ENCODE data around the gene TMEM92.
"Not testable (repeated sequence)": the region's sequence is repeated elsewhere in the genome, so short reads cannot be mapped to it uniquely, and the experiment has no call there.

TMEM92 gene

DNA sequence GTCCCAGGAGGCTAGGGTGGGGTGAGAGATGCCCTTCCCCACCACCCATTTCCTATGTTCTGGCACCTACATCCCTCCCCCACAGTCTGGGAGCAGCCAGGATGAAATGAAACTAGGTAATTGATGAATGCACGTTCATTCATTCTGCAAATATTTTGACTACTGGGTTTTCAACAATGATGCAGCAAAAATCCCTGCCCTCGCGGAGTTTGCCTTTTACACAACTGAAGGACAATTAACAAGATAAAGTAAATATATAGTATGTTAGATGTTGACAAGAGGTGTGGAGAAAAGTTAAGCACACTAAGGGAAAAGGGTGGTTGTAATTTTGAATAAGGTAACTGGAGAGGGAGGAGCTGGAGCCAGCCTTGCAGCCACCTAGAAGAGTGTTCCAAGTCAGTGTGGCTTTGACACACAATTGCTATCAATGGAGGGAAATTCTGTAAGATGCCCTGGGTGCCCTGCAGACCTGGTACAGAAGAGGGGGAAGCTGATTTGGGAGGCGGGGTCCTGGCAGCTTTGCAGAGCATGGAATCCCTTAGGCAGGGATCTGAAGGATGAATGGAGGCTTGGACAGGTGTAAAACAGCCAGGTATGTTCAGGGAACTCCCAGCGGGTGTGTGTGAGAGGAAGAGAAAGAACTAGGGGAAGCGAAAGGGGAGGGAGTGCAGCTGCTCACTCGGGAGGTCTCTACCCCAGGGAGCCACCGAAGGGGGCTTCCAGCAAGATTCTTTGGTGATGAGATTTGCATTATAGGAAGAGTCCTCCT, 2.5 kb downstream of the TMEM92 start:
- peak in 1 of 3 experiments; percentile 38 for DNase-seq

DNA sequence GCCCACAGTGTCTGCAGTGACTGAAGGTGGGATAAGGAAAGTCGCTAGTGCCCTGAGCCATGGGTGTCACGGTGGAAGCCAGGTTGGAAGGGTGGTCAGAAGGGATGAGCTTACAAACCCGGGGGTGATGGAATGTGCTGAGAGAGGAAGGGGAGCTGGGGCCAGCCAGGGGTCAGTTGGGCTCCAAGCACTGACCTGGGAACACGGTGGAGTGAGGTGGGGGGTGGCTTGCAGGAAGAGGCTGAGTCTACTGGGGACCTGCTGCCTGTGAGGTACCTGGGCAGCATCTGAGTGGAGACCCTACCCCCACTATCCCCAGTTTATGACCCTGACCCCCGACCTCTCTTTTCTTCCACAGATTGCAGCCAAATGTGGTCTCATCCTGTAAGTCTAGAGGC, 3.1 kb downstream of the TMEM92 start:
- no peak for DNase-seq

DNA sequence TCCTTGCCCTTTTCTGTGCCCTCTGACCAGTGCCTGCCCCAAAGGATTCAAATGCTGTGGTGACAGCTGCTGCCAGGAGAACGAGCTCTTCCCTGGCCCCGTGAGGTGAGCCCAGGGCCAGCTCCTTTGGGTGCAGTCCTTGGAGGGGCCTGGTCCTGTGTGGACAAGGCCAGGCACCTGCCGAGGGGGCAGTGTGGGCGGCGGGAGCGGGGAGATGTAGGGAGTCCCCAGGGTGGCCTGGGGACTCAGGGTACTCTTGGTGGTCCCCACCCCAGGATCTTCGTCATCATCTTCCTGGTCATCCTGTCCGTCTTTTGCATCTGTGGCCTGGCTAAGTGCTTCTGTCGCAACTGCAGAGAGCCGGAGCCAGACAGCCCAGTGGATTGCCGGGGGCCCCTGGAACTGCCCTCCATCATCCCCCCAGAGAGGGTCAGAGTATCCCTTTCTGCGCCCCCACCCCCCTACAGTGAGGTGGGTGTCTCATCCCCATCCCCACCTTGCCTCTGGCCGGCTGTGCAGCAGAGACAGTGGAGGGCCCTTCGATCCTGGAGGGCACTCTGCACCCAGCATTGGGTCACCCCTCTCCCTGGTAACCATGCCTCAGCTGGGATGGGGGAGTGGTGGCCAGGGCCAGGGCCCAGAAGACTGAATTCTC, 4.4 kb downstream of the TMEM92 start:
- no peak for DNase-seq

DNA sequence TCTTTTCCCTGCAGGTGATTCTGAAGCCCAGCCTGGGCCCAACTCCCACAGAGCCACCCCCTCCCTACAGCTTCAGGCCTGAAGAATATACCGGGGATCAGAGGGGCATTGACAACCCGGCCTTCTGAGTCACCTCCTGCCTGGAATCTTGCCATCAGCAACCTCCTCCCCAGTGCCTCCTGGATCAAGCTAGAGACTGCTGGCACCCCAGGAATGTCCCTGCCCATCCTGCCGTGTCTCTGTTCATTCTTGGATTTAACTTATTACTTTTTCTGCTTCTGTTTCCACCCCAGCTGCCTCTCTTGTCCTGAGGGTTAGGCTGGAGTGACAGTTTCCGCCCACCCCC, 4.9 kb downstream of the TMEM92 start:
- DNase-seq, result no peak

DNA sequence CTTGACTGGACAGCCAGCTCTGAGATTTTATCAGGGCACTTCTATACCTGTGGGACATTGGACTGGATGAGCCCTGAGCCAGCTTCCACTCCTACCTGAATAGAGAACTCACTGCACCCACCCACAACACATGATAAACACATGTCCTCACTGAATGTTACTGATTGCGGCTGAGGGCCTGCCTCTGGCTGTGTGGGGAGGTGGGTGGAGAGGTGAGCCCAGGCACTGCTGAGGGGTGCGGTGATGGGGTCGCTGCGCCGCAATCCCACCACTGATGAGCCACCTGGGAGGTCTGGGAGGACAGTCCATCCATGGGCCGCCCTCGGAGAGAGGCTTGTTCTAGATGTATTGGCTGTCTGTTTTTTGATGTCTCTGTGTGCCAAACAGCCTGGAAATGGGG, 5.4 kb downstream of the TMEM92 start:
- DNase-seq, result no peak

DNA sequence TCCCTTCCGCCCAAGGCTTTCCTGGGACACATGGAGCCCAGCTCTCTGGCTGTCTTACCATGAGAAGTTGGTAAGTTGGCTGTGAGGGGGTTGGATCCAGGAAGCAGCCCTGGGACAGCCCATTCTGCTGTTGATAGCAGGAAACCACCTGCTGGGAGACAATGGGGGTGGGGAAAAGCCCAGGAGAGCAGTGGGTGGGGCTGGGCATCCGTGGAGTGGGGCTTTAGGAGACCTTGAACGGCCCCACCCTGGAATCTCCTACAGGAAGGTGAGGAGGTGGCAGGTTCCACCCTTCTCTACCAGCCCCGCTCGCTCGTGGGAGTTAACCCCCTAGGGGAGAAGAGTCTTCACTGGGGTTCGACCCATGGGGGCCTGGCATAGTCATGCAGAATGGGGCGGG, 5.8 kb downstream of the TMEM92 start:
- no peak for DNase-seq

DNA sequence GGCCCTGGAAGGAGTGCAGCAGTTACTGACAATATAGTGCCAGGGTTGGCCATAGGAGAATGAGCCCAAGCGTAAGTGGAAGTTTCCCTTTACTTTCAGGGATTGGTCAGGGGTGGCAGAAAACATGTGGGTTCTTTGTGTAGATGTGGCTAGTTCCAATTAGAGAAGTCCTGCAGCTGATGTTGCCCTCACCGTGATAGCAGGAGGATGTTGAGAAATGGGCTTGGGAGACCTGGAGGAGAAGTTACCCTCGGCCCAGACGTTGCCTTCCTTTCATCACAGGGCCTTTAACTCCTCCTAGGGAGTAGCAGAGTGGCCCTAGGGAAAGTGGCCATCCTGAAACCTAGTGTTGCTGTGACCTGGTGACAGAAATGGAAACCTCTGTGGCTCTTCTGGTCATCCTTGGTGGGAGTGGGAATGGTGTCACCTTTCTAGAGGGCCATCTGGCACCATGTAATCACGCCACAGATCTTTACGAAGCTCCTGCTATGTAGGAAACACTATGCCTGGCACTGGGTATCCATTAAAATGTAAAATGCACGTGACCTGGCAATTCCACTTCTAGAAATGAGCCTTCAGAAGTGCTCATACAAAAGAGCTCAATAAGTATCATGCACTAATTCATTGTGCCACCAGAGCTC, 6.7 kb downstream of the TMEM92 start:
- DNase-seq, result no peak

DNA sequence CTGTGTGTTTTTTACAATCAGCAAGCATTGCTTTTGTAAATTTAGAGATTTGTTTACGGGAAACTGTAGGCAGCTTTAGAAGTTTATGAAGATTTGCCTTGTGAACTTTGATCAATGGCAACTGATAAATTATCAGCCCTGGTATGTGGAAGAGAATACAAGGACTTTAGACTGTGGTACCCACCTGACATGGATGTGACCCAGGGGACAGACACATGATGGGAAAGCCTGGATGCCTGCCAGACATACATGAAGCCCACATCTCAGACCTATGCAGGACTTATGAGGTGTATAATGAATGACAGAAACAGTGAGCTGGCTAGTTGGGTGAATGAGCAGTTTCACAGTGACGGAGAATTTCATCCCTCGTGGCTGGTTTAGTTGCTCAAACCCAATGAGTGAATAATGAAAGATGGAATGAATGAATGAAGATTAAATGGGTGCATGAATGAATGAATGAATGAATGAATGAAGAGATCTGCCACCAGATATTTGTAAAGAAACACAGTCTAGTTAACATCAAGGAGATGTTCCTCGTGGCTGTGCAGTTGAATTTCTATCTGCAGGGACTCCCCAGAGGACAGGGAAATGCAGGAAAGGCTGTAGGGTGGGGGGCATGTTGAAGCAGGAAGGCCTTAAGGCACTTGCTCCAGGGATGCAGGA, 7.6 kb downstream of the TMEM92 start:
- no peak for DNase-seq

DNA sequence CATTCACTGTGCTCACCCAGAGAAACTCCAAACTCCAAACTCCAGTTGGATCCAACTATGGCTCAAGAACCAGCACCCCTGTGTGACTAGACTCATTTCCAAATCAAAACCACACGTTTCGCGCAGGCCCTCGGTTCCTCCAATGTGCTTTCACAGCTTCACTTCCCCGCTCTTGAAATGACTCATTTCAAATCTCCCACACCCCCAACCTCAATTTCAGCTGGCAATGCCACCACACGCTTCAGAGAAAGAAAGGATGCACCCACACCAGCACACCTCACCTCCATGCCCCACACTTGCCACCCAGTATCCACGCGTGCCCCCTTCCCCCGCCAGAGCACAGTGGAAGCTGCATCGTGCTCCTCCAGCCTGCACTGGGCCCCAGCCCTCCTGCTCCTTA, 9.0 kb downstream of the TMEM92 start:
- DNase-seq, result no peak

DNA sequence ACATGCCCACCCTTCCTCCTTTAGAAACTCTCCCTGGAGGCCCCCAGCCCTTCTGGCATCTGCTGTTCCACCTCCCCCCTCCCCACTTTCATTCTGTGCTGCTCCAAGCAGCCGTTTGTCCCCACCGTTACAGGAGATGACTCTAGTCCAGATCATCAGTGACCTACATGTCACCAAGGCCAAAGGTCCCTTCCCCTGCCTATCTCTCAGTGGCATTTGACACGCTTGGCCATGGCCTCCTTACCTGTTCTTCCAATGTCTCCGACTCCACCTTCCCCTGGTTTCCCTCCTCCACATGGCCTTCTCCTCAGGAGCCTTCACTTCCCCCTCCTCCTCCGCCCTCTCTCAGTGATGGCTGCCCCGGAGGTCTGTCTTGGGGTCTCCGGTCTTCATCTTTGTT, 9.4 kb downstream of the TMEM92 start:
- DNase-seq, result no peak

DNA sequence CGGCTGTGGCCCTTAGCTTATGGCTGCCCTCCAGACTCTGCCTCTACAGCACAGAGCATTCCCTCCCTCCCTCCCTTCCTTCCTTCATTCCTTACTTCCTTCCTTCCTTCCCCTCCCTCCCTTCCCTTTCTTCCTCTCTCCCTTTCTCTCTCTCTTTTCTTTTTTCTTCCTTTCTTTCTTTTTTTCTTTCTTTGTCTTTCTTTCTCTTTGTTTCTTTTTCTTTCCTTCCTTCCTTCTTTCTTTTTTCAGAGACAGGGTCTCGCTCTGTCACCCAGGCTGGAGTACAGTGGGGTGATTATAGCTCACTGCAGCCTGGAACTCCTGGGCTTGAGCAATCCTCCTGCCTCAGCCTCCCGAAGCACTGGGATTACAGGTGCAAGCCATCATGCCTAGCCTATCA, 11.7 kb downstream of the TMEM92 start:
- DNase-seq, result no peak

DNA sequence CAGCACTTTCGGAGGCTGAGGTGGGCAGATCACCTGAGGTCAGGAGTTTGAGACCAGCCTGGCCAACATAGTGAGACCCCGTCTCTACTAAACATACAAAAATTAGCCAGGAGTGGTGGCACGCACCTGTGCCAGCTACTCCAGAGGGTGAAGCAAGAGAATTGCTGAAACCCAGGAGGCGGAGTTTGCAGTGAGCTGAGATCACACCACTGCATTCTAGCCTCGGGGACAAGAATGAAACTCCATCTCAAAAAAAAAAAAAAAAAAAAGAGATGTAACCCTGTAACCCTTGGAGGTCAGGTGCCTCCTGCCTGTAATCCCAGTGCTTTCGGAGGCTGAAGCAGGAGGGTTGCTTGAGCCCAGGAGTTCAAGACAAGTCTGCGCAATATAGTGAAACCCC, 13.0 kb downstream of the TMEM92 start:
- DNase-seq, result not testable (repeated sequence)

DNA sequence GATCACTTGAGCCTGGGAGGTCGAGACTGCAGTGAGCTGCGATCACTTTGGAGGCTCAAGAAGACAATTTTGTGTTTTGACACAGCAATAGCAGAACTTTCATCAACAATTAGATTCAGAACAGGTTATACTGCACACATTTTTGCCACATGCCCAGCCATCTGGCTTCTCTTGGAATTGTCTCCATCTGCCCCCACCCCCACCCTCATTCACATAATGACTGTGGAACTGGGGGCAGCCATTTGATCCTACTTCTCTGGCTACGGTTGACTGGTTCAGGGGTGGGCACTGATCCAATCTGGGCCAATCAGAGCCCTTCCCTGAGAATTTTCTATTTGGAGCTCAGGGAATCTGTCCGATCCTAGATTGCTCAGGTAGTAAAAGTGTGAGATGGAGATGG, 14.0 kb downstream of the TMEM92 start:
- DNase-seq, result peak in 1 of 3 experiments; percentile 15

DNA sequence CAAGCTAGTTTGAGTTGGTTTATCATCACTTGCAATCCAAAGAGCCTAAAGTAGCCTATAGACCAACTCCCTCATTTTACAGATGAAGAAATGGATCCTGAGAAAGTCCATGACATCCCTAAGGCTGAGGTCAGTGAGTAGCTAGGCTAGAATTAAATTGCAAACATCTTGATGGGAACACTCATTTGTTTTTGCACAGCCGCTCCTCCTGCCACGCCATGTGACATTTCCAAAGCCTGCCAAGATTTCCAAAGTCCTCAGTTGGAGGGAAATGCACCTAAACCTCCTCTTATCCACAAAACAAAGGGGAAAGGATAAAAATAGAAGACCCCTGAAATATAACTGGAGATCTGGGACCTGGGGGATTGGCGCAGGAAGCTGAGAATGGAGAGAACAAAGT, 15.0 kb downstream of the TMEM92 start:
- DNase-seq, result no peak

DNA sequence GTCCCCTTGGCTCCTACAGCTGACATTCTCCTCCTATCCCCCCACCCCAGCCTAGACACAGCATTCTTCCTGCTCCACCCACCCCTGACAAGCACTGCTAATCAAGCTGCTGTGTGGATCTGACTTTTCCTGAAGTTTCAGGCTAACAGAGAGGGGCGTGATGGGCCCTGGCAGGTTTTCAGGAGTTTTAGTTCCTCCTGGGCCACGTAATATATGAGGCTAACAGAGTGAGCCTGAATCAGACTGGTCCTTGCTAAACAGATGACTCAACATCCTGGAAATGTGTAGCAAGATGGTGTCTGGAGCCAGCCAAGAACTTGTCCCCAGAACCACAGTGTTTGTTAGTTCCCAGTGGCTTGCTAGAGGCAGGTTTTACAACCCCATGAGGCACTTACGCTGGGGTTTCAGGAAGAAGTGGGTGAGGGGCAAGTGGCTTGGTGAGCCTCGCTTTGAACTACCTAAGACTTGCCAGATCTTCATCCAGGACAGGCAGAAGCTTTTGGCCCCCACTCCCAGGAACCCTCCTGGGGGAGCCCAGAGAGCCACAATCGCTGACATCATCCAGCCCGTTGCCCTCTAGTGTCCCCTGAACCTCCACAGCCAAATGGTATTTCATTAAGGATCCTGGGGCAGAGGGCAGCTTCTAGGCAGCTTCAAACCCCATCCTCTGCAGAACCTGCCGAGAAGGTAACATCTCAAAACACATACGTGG, 15.9 kb downstream of the TMEM92 start:
- DNase-seq, result no peak

DNA sequence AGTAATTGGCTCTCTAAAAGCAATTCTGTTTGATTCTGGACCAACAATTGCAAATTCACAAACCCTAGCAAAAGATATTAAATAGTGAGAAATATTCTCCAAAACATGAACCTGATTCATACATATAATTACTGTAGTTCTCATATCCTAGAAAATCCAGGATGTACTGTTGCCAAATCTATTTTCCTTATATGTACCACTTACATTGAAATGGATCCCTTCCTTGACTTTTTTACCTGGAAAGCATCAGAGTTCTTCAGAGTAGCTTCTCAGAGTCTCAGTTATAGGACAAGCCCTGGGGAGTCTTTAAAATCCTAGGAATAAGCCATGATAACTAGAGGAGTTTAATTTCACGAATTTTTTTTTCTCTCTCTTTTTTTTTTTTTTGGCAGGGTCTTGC, 16.7 kb downstream of the TMEM92 start:
- DNase-seq, result no peak

DNA sequence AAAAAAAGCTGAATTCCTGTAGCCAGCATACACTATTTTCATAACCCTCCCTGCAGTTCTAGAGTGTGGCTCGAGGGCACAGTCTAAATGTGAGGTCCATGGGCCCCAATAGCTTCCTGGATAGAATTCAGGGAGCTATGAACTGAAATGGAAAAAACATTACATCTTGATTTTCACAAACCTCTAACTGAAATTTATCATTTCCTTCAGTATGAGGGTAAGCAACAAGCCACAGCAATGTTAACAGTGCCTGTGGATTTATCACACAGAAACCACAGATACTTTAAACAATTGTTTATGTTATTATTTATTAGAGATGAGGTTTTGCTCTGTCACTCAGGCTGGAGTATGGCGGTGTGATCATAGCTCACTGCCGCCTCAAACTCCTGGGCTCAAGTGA, 18.2 kb downstream of the TMEM92 start:
- DNase-seq, result no peak

DNA sequence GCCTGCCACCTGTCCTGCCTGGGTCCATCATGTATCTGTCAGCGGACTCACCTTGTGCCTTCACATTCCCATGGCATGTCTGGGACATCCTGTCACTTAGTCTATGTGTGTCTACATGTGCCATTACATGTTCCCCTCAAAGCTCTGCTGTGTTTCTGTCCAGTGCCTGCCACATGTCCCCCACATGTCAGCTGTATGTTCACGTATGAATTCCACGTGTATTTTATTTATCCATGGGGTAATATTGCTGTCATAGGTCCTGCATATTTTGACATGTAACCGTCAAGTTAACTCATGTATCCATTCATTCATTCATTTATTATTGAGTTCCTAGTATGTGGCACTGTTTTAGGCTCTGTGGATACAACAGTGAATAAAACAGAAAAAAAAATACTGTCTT, 20.8 kb downstream of the TMEM92 start:
- no peak for DNase-seq

DNA sequence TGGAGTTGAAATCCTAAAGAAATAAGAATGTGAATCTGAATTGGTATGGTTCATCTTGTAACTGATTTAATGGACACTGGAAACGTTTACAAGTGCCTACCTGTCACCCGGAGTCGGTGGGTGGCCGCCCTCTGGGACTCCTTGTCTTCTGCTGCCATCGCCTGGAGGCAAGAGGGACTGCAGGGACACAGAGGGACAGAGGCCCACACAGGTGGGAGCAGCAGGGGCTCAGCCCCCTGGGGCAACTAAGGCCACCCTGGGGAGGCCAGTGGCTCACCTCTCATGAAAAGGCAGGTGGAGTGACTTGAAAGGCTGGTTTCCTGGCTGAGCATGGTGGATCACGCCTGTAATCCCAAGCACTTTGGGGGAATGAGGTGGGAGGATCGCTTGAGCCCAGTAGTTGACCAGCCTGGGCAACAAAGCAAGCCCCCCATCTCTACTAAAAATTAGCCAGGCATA, 23.2 kb downstream of the TMEM92 start:
- peak; percentile 55 to 87 (median 69) for DNase-seq

DNA sequence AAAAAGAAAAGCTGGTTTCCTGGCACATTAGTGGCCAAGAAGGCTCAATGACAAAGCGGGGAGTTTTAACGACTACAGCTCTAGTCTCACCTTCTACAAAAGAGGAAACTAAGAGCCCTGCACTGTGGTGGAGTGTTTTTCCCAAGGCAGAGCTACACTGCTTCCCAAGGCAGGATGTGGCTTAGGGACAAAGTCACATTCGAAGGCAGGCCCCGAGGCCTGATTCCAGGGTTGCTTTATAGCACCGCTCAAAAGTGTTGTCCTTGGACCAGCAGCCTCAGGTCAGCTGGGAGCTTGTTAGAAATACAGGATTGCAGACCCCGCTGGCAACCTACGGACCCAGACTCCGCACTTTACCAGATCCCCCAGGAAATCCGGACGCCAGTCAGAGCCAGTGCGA, 23.8 kb downstream of the TMEM92 start:
- no peak for DNase-seq

DNA sequence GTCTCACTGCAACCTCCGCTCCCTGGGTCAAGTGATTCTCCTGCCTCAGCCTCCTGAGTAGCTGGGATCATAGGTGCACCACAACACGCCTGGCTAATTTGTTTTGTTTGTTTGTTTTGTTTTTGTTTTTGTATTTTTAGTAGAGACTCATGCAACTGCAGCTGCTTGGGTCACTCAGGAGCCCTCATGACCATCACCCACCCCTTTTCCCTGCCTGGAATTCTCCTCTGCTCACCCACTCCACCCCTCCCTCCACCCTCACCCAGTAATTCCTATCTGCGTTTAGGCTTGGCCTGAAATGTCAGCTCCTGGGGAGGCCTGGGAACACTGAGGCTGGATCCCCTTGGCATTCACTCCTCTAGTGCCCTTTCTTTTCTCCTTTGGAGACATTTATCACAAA, 25.5 kb downstream of the TMEM92 start:
- DNase-seq, result no peak

DNA sequence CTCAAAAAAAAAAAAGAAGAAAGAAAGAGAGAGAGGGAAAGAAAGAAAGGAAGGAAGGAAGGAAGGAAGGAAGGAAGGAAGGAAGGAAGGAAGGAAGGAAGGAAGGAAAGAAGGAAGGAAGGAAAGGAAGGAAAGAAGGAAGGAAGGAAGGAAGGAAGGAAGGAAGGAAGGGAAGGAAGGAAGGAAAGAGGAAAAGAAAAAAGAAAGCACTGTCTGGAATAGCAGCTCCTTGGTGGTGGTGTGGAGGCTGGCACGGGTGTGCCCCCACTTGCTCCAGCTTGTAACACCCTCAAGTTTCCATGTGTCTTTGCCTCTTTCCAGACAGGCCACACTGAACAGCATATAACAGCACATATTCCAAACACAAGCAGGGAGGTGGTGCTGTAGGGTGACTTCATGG, 26.6 kb downstream of the TMEM92 start:
- DNase-seq, result not testable (repeated sequence)
